SK-N-SH (cell line): Measurements from ENCODE around the gene CACNA2D1.

ENCODE experiments used
- CTCF ChIP-seq: fragments of 200-600 bp; sonication (generic); IDR thresholded peaks from 2 replicates; pipeline ENCODE4 v1.6.1; 2017; ENCODE audit warnings: antibody characterized with exemption, mild to moderate bottlenecking, moderate library complexity
- POLR2AphosphoS5 ChIP-seq: IDR thresholded peaks from 2 replicates; pipeline ENCODE4 v1.6.1; 2012; ENCODE audit warnings: low read depth, low read length
- RAD21 ChIP-seq: IDR thresholded peaks from 2 replicates; pipeline ENCODE4 v1.6.1; 2012; ENCODE audit warnings: mild to moderate bottlenecking, low read length
- RFX5 ChIP-seq: IDR thresholded peaks from 2 replicates; pipeline ENCODE4 v1.6.1; 2012; ENCODE audit warnings: mild to moderate bottlenecking, improper control_type of control experiment, low read length
- SMC3 ChIP-seq: IDR thresholded peaks from 2 replicates; pipeline ENCODE4 v1.6.1; 2012; ENCODE audit warnings: low read depth, low read length, improper control_type of control experiment

- TF ChIP-seq CTCF, result no peak
- no peak for TF ChIP-seq POLR2AphosphoS5
- no peak for TF ChIP-seq SMC3
- no peak for TF ChIP-seq RFX5
- no peak for TF ChIP-seq RAD21
Measured at GRCh38 chr7:82078807-82079206, 364.8 kb downstream of the CACNA2D1 start.
